ENCODE data around the gene PPP6C. TPM values are rescaled to one million over a fixed set of nuclear protein-coding genes. Genes with fewer than 3 reads are reported as not detected.

The PPP6C gene
- total RNA-seq, 1 experiment from 2014 or later: 53.3 TPM

GRCh38 chr9:125233678-125234077, 44.1 kb upstream of the PPP6C start:
- H2AFZ ChIP-seq (ENCODE audit: low read length): no peak overlapping the region
- H2BK120ac ChIP-seq (ENCODE audit: low read depth, low read length, poor library complexity, severe bottlenecking): no peak overlapping the region
- no peak overlapping the region for H2AK5ac ChIP-seq (ENCODE audit: insufficient read length, low read length)
- no peaks in the 10 kb centered on the region for H3K4me1 ChIP-seq (ENCODE audit: insufficient read depth, low read length)
- Mint-ChIP-seq H3K9me3 (no peaks in the 10 kb centered on the region), H3K4me1 (peaks cover 11 to 15% of the 10 kb centered on the region in 2 experiments), H3K27ac (peak overlapping the region in 1 of 3 experiments; percentile 17; a peak in 3 of 7 replicates), H3K27me3 (ENCODE audit: low read depth) (no peaks in the 10 kb centered on the region), H3K4me3 (no peak overlapping the region), H3K36me3 (ENCODE audit: insufficient read depth in 1 of 3, low read depth in 3 of 3) (peaks cover 34 to 58% (median 47%) of the 10 kb centered on the region in 3 experiments)
- no peak overlapping the region for H3K23ac ChIP-seq (ENCODE audit: insufficient read length, low read depth, low read length)
- H3K79me2 ChIP-seq (ENCODE audit: insufficient read depth, low read length): peaks cover 1% of the 10 kb centered on the region; the same call in 1 of the 2 replicates
- no peaks in the 10 kb centered on the region for H3K79me1 ChIP-seq (ENCODE audit: insufficient read depth, low read depth, low read length, poor library complexity, severe bottlenecking)
- H3K9me3 ChIP-seq (ENCODE audit: control insufficient read depth, low read depth, low read length): no peaks in the 10 kb centered on the region
- no peak overlapping the region for H3K27ac ChIP-seq (ENCODE audit: insufficient read length, low read depth, low read length)
- no peaks in the 10 kb centered on the region for H4K20me1 ChIP-seq (ENCODE audit: control insufficient read depth, insufficient read depth, insufficient read length)
- H4K91ac ChIP-seq (ENCODE audit: insufficient read length, low read depth, low read length): no peak overlapping the region
- H3K14ac ChIP-seq (ENCODE audit: insufficient read depth, low read length): no peak overlapping the region
- H3K4ac ChIP-seq (ENCODE audit: low read depth, low read length): no peak overlapping the region
- H3K4me2 ChIP-seq (ENCODE audit: insufficient read depth, insufficient read length, low read length): no peak overlapping the region
- H2BK20ac ChIP-seq (ENCODE audit: low read depth, low read length, poor library complexity, severe bottlenecking): no peak overlapping the region
- no peak overlapping the region for H3K18ac ChIP-seq (ENCODE audit: insufficient read length, low read depth, low read length)
- H2BK5ac ChIP-seq (ENCODE audit: insufficient read length, low read length): no peak overlapping the region
- no peak overlapping the region for H3K9ac ChIP-seq (ENCODE audit: extremely low read depth, insufficient read length, low read length)
- no peaks in the 10 kb centered on the region for H3K27me3 ChIP-seq (ENCODE audit: insufficient read depth, low read length)
- no peak overlapping the region for H2BK12ac ChIP-seq (ENCODE audit: insufficient read length, low read depth, low read length)
- no peak overlapping the region for H3T11ph ChIP-seq (ENCODE audit: low read length)
- H2BK15ac ChIP-seq (ENCODE audit: low read depth, low read length): no peak overlapping the region
- no peak overlapping the region for H4K5ac ChIP-seq (ENCODE audit: insufficient read length, low read depth, low read length)
- H3K56ac ChIP-seq (ENCODE audit: insufficient read length, low read depth, low read length): no peak overlapping the region
- H3K23me2 ChIP-seq (ENCODE audit: insufficient read length, low read depth, low read length, poor library complexity, severe bottlenecking): no peaks in the 10 kb centered on the region
- H4K8ac ChIP-seq (replicated peaks; ENCODE audit: insufficient read length, low read depth, low read length): no peak overlapping the region
- TF ChIP-seq CTCF (conservative IDR thresholded peaks at IDR 0.05): no peak
- WGBS (ENCODE audit: extremely low coverage, insufficient read length, low lambda C conversion rate): no CpG with 5 or more reads among the region's 3 CpGs
- DNase-seq: no peak

Data from H9 (cell line).